ENCODE data around the gene H2BK1.

DNA sequence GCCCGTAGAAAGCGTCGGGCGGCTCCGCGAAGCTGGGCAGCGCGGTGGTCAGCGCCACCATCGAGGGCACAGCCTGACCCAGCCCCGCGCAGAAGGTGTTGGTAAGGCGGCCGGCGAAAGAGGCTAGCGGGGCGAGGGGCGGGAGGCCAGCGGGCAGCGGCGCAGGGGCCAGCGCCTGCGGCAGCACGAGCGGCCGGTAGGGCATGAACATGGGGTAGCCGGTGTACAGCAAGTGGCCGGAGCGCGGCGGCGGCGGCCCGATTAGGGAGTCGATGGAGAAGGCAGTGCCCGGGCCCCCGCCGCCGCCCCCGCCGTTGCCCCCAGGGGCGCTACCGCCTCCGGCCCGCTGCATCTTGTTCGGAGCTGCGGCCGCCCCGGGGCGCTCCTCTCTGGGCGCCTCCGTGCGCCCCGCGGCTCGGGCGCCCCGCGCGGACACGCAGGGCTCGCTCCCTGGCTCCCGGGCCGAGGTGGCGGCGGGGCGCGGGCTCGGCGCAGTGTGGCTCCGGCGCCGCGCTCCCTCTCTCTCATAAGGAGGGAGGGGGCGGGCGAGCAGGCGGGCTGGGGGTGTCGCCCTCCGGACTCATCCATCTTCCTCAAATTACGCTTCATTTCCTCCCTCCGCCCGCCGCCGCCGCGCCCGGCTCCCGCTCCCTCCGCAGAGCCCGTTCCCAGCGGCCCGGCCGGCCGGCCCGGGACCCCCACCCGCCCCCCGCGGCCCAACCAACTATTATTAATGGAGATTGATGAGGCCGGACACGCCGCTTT is 42.9 kb downstream of the H2BK1 start, which contains the start of gene GBX1:
- TF ChIP-seq, protein P1, sequence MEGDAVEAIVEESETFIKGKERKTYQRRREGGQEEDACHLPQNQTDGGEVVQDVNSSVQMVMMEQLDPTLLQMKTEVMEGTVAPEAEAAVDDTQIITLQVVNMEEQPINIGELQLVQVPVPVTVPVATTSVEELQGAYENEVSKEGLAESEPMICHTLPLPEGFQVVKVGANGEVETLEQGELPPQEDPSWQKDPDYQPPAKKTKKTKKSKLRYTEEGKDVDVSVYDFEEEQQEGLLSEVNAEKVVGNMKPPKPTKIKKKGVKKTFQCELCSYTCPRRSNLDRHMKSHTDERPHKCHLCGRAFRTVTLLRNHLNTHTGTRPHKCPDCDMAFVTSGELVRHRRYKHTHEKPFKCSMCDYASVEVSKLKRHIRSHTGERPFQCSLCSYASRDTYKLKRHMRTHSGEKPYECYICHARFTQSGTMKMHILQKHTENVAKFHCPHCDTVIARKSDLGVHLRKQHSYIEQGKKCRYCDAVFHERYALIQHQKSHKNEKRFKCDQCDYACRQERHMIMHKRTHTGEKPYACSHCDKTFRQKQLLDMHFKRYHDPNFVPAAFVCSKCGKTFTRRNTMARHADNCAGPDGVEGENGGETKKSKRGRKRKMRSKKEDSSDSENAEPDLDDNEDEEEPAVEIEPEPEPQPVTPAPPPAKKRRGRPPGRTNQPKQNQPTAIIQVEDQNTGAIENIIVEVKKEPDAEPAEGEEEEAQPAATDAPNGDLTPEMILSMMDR (IDR thresholded peaks at IDR 0.05), result no peak; the same call in 1 of the 2 replicates
- TF ChIP-seq POLR2AphosphoS5 (IDR thresholded peaks at IDR 0.05; ENCODE audit: low read depth, low read length), result no peak

Measured in Panc1 (cell line).